Amniotic stem cell (primary cell): ENCODE measurements around the gene GUK1.
"Not testable (repeated sequence)": the region's sequence is repeated elsewhere in the genome, so short reads cannot be mapped to it uniquely, and the experiment has no call there.

Source experiments
- DNase-seq: peaks from one replicate; lab custom pipeline; 2025; lab: John Stamatoyannopoulos, UW

Gene GUK1

DNA sequence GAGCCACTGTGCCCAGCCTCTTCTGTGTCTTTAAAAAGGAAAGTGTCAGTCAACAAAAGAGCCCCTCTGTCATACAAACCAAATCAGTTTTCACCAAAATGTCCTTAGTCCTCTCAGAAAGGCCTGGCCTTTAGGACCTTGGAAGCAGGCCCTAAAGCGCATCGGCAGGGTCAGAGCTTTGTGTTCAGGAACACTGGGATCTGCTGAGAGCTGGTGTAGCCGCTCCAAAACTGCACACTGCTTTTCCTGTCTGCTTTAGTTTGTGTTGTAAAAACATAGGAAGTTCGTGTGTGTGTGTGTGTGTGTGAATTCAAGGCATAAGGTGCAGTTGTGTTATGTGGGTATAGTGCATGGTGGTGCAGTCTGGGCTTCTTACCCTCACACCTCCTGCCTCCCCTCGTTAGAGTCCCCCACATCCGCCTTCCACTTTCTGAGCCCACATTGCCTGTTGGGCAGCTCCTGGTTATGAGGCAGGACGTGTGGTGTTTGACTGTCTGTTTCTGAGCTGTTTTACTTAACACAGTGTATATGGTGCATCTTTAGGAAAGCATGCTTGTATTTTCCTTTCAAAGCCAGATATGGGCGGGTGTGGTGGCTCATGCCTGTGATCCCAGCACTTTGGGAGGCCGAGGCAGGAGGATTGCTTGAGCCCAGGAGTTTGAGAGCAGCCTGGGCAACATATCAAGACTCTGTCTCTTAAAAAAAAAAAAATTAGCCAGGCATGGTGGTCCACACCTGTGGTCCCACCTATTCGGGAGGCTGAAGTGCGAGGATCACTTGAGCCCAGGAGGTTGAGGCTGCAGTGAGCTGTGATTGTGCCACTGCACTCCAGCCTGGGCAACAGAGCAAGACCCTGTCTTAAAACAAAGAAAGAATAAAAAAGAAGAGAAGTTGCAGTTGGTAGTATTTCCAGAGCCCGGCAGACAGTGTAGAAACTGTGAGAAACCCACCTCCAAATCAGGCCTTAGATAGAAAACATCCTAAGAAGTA, 37.9 kb downstream of the GUK1 start:
- DNase-seq: no peak

- DNase-seq: no peak
Measured at GRCh38 chr1:228178737-228179684, 38.9 kb downstream of the GUK1 start.

GRCh38 chr1:228180271-228180958, 40.3 kb downstream of the GUK1 start:
- DNase-seq: no peak

- no peak for DNase-seq
Measured at GRCh38 chr1:228180959-228181644, 41.0 kb downstream of the GUK1 start.

DNA sequence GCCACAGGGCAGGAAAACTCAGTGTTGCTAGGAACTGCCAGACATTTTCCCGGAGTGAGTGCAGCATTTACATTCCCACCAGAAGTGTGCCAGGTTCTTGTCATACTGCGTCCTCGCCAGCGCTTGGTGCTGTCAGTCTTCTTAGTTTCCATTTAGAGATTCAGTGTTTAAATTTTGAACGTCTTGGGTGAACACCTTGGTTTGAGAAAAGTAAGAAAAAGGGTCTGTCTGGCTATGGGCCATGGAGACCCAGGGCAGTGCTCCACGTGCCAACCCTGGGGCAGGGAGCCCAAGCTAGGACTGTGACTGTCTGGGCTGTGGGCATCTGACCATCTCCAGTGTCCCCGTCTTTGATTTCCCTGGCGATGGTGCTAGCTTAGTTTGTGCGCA, 41.6 kb downstream of the GUK1 start:
- no peak for DNase-seq

- no peak for DNase-seq
Measured at GRCh38 chr1:228182296-228183030, 42.4 kb downstream of the GUK1 start.

DNA sequence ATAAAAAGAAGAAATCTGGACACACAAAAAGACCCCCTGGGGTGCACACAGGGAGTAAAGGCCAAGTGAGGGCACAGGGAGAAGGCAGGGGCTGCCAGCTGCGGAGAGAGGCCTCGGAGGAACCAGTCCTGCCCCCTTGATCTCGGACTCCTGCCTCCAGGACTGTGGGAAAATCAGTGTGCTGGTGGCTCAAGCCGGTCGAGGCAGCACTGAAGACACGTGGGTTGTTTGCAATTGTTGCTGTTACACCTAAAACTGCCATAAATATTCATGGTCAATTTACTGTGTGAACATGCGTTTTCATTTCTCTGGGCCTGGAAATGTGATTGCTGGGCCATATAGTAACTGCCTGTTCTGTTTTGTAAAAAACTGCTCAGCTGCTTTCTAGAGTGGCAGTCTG, 44.1 kb downstream of the GUK1 start:
- no peak for DNase-seq

DNA sequence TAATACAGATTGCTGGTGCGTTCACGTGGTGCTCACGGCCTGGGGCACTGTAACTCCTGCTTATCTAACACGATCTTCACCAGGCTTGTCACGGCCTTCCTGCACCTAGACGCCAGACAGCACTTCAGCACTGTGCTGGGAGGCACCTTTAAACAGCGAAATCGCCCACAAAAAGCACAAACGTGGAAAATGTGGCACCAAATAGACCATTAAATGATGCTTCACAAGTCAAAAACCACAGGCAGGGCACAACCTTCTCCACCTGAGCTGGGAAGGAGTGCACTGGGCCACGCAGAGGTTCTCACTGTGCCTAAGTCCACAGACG, 45.5 kb downstream of the GUK1 start:
- DNase-seq: no peak

GRCh38 chr1:228188249-228188648, 48.2 kb downstream of the GUK1 start:
- not testable (repeated sequence) for DNase-seq

- no peak for DNase-seq
Measured at GRCh38 chr1:228190182-228190581, 50.1 kb downstream of the GUK1 start.

- DNase-seq: no peak
Measured at GRCh38 chr1:228190778-228191177, 50.7 kb downstream of the GUK1 start.

- DNase-seq: no peak
Measured at GRCh38 chr1:228194436-228194835, 54.4 kb downstream of the GUK1 start.

DNA sequence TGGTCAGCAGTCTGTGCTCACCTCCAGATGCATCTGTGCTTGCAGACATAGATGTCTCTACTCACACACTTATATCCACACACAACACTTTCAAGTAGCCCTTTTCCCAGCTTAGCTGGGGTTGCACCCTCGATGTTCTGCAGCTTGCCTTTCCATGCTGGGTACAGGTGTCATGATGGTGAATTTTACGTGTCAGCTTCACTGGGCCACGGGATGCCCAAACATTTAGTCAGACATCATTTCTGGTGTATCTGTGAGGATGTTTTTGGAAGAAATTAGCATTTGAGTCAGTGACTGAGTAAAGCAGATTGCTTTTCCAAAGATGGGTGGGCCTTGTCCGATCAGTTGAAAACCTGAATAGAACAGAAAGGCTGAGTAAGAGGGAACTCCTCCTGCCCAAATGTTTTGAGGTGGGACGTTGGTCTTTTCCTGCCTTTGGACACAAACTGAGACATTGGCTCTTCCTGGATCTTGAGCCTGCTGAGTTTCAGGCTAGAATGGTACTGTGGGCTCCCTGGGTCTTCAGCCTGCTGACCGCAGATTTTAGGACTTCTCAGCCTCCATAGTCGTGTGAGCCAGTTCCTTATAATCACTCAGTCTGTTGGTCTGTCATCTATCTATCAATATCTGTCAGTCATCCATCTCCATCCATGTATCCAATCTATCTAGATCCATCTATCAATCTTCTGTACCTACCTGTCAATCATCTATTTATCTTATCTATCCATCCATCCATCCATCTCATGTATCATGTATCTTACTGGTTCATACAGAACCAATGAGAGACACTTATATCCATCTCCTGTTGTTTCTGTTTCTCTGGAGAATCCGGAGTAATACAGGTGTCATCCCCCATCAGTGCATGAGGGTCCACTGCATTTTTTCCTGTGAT, 55.1 kb downstream of the GUK1 start:
- DNase-seq: no peak

- no peak for DNase-seq
Measured at GRCh38 chr1:228197555-228198147, 57.6 kb downstream of the GUK1 start.
